HepG2 (cell line): ENCODE results near the gene ENTPD6.

Experiments
- BRCA1 ChIP-seq: sonication (generic); formaldehyde crosslinking; IDR thresholded peaks from 2 replicates; pipeline ENCODE4 v1.4.0; 2020; ENCODE audit warnings: missing genetic modification reagents
- CREB1 ChIP-seq, 2 experiments: fragments of 450-650 bp in 1 of 2; IDR thresholded peaks; 2 replicates each; pipeline ENCODE4 v1.6.1; 2016 to 2017; ENCODE audit warnings: control low read depth in 1 of 2, mild to moderate bottlenecking in 1 of 2, missing compliant biosample characterization in 1 of 2, missing genetic modification characterization in 1 of 2
- FOXJ3 ChIP-seq: sonication (generic); formaldehyde crosslinking; IDR thresholded peaks from 2 replicates; pipeline ENCODE4 v1.4.0; 2020; ENCODE audit warnings: missing genetic modification reagents, mild to moderate bottlenecking, borderline replicate concordance
- GABPA ChIP-seq, 2 experiments: IDR thresholded peaks; 2 replicates each; pipeline ENCODE4 v1.6.1; 2011 to 2016; ENCODE audit warnings: low read depth in 2 of 2, low read length in 1 of 2, missing biosample characterization in 1 of 2, missing genetic modification characterization in 1 of 2
- ZNF337 ChIP-seq: sonication (generic); formaldehyde crosslinking; IDR thresholded peaks from 2 replicates; pipeline ENCODE4 v1.5.1; 2020; ENCODE audit warnings: missing genetic modification reagents, low read depth, mild to moderate bottlenecking, borderline replicate concordance
- TF ChIP-seq, protein P1 (sequence below), 2 experiments: IDR thresholded peaks; 2 replicates each; pipeline ENCODE4 v1.6.1; 2011 to 2012; ENCODE audit warnings: low read length in 2 of 2, borderline replicate concordance in 1 of 2, low read depth in 1 of 2, mild to moderate bottlenecking in 1 of 2, moderate library complexity in 1 of 2
- TF ChIP-seq, protein P2 (sequence below): sonication (generic); formaldehyde crosslinking; IDR thresholded peaks from 2 replicates; pipeline ENCODE4 v1.4.0; 2020; ENCODE audit warnings: missing genetic modification reagents

DNA sequence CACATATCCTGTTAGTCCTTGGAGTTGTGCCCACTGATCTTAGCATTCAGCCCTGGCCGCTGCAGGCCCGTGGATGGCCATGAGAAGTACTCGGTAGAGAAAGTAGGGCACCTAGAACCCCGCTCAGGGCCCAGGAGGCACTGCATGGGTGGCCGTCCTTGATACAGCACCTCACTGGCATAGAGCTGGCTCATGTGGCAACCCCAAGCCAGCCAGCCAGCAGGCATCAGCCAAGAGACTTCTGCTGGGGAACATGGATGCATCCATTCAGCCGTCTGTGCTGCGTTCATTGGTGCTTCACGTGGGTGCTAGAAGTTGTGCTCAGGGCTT is 62.9 kb downstream of the ENTPD6 start:
- TF ChIP-seq BRCA1 (no peak), GABPA (IDR thresholded peaks at IDR 0.05; ENCODE audit: low read depth, low read length) (no peak), GABPA (CRISPR knock-in tag; IDR thresholded peaks at IDR 0.05; ENCODE audit: low read depth) (no peak), ZNF337 (CRISPR knock-in tag) (no peak), FOXJ3 (CRISPR knock-in tag) (no peak), CREB1 (IDR thresholded peaks at IDR 0.05) (no peak), CREB1 (CRISPR knock-in tag; IDR thresholded peaks at IDR 0.05) (no peak)
- TF ChIP-seq, protein P1, sequence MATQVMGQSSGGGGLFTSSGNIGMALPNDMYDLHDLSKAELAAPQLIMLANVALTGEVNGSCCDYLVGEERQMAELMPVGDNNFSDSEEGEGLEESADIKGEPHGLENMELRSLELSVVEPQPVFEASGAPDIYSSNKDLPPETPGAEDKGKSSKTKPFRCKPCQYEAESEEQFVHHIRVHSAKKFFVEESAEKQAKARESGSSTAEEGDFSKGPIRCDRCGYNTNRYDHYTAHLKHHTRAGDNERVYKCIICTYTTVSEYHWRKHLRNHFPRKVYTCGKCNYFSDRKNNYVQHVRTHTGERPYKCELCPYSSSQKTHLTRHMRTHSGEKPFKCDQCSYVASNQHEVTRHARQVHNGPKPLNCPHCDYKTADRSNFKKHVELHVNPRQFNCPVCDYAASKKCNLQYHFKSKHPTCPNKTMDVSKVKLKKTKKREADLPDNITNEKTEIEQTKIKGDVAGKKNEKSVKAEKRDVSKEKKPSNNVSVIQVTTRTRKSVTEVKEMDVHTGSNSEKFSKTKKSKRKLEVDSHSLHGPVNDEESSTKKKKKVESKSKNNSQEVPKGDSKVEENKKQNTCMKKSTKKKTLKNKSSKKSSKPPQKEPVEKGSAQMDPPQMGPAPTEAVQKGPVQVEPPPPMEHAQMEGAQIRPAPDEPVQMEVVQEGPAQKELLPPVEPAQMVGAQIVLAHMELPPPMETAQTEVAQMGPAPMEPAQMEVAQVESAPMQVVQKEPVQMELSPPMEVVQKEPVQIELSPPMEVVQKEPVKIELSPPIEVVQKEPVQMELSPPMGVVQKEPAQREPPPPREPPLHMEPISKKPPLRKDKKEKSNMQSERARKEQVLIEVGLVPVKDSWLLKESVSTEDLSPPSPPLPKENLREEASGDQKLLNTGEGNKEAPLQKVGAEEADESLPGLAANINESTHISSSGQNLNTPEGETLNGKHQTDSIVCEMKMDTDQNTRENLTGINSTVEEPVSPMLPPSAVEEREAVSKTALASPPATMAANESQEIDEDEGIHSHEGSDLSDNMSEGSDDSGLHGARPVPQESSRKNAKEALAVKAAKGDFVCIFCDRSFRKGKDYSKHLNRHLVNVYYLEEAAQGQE (IDR thresholded peaks at IDR 0.05; ENCODE audit: borderline replicate concordance in 1 of 2, low read depth in 1 of 2, low read length in 2 of 2), result no peak
- TF ChIP-seq, protein P2, sequence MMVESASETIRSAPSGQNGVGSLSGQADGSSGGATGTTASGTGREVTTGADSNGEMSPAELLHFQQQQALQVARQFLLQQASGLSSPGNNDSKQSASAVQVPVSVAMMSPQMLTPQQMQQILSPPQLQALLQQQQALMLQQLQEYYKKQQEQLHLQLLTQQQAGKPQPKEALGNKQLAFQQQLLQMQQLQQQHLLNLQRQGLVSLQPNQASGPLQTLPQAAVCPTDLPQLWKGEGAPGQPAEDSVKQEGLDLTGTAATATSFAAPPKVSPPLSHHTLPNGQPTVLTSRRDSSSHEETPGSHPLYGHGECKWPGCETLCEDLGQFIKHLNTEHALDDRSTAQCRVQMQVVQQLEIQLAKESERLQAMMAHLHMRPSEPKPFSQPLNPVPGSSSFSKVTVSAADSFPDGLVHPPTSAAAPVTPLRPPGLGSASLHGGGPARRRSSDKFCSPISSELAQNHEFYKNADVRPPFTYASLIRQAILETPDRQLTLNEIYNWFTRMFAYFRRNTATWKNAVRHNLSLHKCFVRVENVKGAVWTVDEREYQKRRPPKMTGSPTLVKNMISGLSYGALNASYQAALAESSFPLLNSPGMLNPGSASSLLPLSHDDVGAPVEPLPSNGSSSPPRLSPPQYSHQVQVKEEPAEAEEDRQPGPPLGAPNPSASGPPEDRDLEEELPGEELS (CRISPR knock-in tag), result no peak
